KMS-11 (cell line): Measurements from ENCODE around the gene CCL25.
"Not testable (repeated sequence)": the region's sequence is repeated elsewhere in the genome, so short reads cannot be mapped to it uniquely, and the experiment has no call there.

Source experiments
- H2AFZ ChIP-seq: fragments of 200-600 bp; sonication (generic); 2 replicates; pipeline ENCODE4 v1.6.1; 2016; ENCODE audit warnings: antibody characterized with exemption, mixed run types, low read depth
- H3K27ac ChIP-seq: fragments of 200-600 bp; sonication (generic); 2 replicates; pipeline ENCODE4 v1.6.1; 2016; ENCODE audit warnings: mild to moderate bottlenecking, mixed run types
- H3K27me3 ChIP-seq: fragments of 200-600 bp; sonication (generic); 2 replicates; pipeline ENCODE4 v1.6.1; 2017; ENCODE audit warnings: mild to moderate bottlenecking, low read depth, mixed run types, moderate library complexity; ENCODE audit not compliant: insufficient read depth
- H3K36me3 ChIP-seq: fragments of 200-600 bp; sonication (generic); 2 replicates; pipeline ENCODE4 v1.6.1; 2017; ENCODE audit warnings: mild to moderate bottlenecking, mixed run types; ENCODE audit not compliant: insufficient read depth
- H3K4me1 ChIP-seq: fragments of 200-600 bp; sonication (generic); 2 replicates; pipeline ENCODE4 v1.6.1; 2016; ENCODE audit warnings: mild to moderate bottlenecking, low read depth, mixed run types; ENCODE audit not compliant: poor library complexity, severe bottlenecking
- H3K4me2 ChIP-seq: fragments of 200-600 bp; sonication (generic); 2 replicates; pipeline ENCODE4 v1.7.0; 2016; ENCODE audit warnings: mild to moderate bottlenecking, mixed run types
- H3K4me3 ChIP-seq: fragments of 200-600 bp; sonication (generic); IDR thresholded peaks from 2 replicates; pipeline ENCODE4 v1.6.1; 2017; ENCODE audit warnings: low read depth, low read length, mixed read lengths; ENCODE audit not compliant: insufficient read depth
- H3K79me2 ChIP-seq: fragments of 200-600 bp; sonication (generic); 2 replicates; pipeline ENCODE4 v1.6.1; 2016; ENCODE audit warnings: low read depth, mixed run types; ENCODE audit not compliant: insufficient read depth
- H3K9ac ChIP-seq: fragments of 200-600 bp; sonication (generic); 2 replicates; pipeline ENCODE4 v1.6.1; 2016; ENCODE audit warnings: mild to moderate bottlenecking, mixed run types
- H4K20me1 ChIP-seq: fragments of 200-600 bp; sonication (generic); 2 replicates; pipeline ENCODE4 v1.6.1; 2016; ENCODE audit warnings: mild to moderate bottlenecking, mixed run types; ENCODE audit not compliant: insufficient read depth
- CTCF ChIP-seq: fragments of 200-600 bp; sonication (generic); conservative IDR thresholded peaks from 2 replicates; pipeline ENCODE4 v1.6.1; 2017; ENCODE audit warnings: low read depth, mild to moderate bottlenecking, antibody characterized with exemption, low read length, moderate library complexity, mixed read lengths

The CCL25 gene

DNA sequence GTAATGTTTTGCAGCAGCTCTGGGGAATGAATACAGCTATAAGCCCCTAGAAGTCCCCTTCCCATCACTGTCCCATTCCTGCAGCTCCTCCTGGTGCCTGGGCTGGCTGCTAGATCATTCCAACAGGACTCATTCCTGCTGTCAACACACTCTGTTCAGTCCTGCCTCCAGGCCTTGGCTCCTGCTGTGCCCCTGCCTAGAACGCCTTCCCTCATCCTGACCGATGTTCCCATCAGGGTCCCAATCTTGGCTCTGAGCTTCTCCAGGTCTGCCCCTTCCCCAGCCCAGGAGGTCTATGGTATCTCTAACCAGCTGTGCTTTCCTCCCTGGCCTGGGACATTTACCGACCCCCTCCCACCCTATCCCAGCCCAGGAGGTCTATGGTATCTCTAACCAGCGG is 48.8 kb downstream of the CCL25 start:
- Histone ChIP-seq H3K4me1 (no peaks in the 10 kb centered on the region), H3K9ac (no peak overlapping the region), H3K36me3 (no peaks in the 10 kb centered on the region), H3K4me2 (no peak overlapping the region), H3K79me2 (no peaks in the 10 kb centered on the region), H3K4me3 (no peak overlapping the region), H2AFZ (no peak overlapping the region), H3K27ac (no peak overlapping the region), H3K27me3 (no peaks in the 10 kb centered on the region), H4K20me1 (no peaks in the 10 kb centered on the region)
- no peak for TF ChIP-seq CTCF

- not testable (repeated sequence) for H3K27me3 ChIP-seq, H4K20me1 ChIP-seq, H3K9ac ChIP-seq, H3K27ac ChIP-seq, H2AFZ ChIP-seq, H3K36me3 ChIP-seq, H3K4me2 ChIP-seq, H3K4me1 ChIP-seq, H3K4me3 ChIP-seq, H3K79me2 ChIP-seq
These were observed 49.4 kb downstream of the CCL25 start for GRCh38 chr19:8101910-8102309.

- TF ChIP-seq CTCF = no peak
- Histone ChIP-seq H2AFZ (no peak overlapping the region), H3K27me3 (peaks cover 10% of the 10 kb centered on the region; the same call in 1 of the 2 replicates), H3K79me2 (no peaks in the 10 kb centered on the region), H4K20me1 (no peaks in the 10 kb centered on the region), H3K4me3 (no peak overlapping the region), H3K4me1 (no peaks in the 10 kb centered on the region), H3K27ac (no peak overlapping the region), H3K4me2 (no peak overlapping the region), H3K36me3 (no peaks in the 10 kb centered on the region), H3K9ac (no peak overlapping the region)
These were observed 52.9 kb downstream of the CCL25 start for GRCh38 chr19:8105471-8105870.

DNA sequence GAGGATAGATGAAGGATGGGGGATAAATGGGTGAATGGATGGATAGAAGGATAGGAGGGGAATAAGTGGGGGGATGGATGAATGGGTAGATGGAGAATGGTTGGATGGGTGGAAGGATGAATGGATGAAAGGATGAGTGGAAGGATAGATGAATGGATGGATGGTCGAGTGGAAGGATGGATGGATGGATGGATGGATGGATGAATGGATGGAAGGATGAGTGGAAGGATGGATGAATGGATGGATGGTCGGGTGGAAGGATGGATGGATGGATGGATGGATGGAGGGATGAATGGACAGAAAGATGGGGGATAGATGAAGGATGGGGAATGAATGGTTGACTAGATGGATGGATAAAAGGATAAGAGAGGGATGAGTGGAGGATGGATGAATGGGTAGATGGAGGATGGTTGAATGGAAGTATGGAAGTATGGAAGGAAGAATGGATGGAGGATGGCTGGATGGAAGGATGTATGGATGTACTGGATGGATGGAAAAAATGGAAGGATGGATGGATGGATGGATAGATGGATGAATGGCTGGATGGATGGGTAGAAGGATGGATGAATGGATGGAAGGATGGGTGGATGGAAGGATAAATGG is 54.8 kb downstream of the CCL25 start:
- Histone ChIP-seq H3K79me2 (no peaks in the 10 kb centered on the region), H3K36me3 (no peaks in the 10 kb centered on the region), H3K4me3 (no peak overlapping the region), H3K27ac (no peak overlapping the region), H3K4me2 (no peak overlapping the region), H2AFZ (no peak overlapping the region), H3K27me3 (peaks cover 13% of the 10 kb centered on the region; the same call in 1 of the 2 replicates), H4K20me1 (no peaks in the 10 kb centered on the region), H3K4me1 (no peaks in the 10 kb centered on the region), H3K9ac (no peak overlapping the region)
- TF ChIP-seq CTCF = no peak

DNA sequence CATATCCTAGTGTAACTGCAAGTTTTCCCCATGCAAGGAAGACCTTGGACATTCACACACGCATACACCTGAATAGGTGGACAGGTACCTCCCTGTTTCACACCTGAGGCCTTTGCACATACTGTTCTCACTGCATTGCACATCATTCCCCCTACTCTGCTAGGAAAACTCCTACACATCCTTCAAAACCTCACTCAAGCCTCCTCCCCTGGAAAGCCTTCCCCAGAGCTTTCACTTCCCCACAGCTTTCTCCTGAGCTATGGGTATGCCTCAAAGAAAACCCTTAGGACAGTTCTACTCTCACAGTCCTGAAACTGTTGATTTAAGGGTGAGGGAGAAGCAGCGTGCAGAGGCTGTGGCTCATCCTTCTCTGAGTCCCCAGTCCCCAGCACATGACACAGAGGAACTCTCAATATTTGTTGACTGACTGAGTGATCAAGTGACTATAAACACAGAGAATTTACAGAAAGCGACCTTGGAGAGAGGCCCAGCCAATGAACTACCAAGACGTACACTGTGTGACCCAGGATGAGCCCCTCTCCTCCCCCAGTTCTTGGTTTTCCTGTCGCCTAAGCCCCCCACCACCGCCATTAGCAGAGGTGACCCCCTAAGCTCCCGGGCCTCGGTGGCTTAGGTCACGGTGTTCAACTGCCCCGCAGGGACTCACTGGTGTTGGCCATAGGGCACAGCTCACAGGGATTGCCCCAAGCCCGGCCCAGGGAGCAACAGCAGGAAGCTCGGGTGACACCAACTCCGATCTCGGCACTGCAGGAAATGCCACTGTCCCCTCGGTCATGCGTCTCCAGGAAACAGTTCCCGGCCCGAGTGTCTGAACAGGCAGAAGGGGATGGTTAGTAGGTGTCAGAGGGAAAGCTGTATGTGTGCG is 56.2 kb downstream of the CCL25 start:
- no peak overlapping the region for H3K9ac ChIP-seq
- no peak overlapping the region for H2AFZ ChIP-seq
- no peaks in the 10 kb centered on the region for H3K4me1 ChIP-seq
- H3K79me2 ChIP-seq = no peaks in the 10 kb centered on the region
- TF ChIP-seq CTCF = no peak
- H3K4me2 ChIP-seq = no peak overlapping the region
- H4K20me1 ChIP-seq = no peaks in the 10 kb centered on the region
- peaks cover 20% of the 10 kb centered on the region; the same call in 1 of the 2 replicates for H3K27me3 ChIP-seq
- no peak overlapping the region for H3K4me3 ChIP-seq
- H3K36me3 ChIP-seq = no peaks in the 10 kb centered on the region
- H3K27ac ChIP-seq = no peak overlapping the region
